Thymus (tissue), 11 donors: ENCODE results near the gene IRF2BP1. TPM values are rescaled to one million over a fixed set of nuclear protein-coding genes. Genes with fewer than 3 reads are reported as not detected.
"Not testable (repeated sequence)": the region's sequence is repeated elsewhere in the genome, so short reads cannot be mapped to it uniquely, and the experiment has no call there.

ENCODE experiments used
- DNase-seq, 9 donors: peaks; one replicate each; pipeline ENCODE4 v3.0.0-alpha.2; 2013; ENCODE audit warnings: low spot score in 9 of 9, low read depth in 6 of 9, missing footprints in 1 of 9
- H3K27ac ChIP-seq, 2 donors: one replicate each; pipeline ENCODE4 v1.5.1; 2013; ENCODE audit warnings: control low read depth in 1 of 2, low read depth in 1 of 2, low read length in 1 of 2, mild to moderate bottlenecking in 1 of 2, moderate library complexity in 1 of 2
- H3K27me3 ChIP-seq, 2 donors: one replicate each; pipeline ENCODE4 v1.5.1; 2013; ENCODE audit warnings: low read length in 1 of 2; ENCODE audit not compliant: control insufficient read depth in 2 of 2, insufficient read depth in 1 of 2
- H3K36me3 ChIP-seq, 2 donors: one replicate each; pipeline ENCODE4 v1.5.1; 2013; ENCODE audit warnings: low read length in 1 of 2, mild to moderate bottlenecking in 1 of 2, moderate library complexity in 1 of 2; ENCODE audit not compliant: control insufficient read depth in 2 of 2, insufficient read depth in 2 of 2
- H3K4me1 ChIP-seq, 2 donors: one replicate each; pipeline ENCODE4 v1.5.1; 2013; ENCODE audit warnings: low read length in 2 of 2; ENCODE audit not compliant: control insufficient read depth in 2 of 2, insufficient read depth in 2 of 2
- H3K4me3 ChIP-seq, 2 donors: one replicate each; pipeline ENCODE4 v1.5.1; 2013; ENCODE audit warnings: low read length in 2 of 2, control low read depth in 1 of 2, mild to moderate bottlenecking in 1 of 2
- H3K9me3 ChIP-seq, 2 donors: one replicate each; pipeline ENCODE4 v1.5.1; 2013; ENCODE audit warnings: low read length in 1 of 2, mild to moderate bottlenecking in 1 of 2; ENCODE audit not compliant: control insufficient read depth in 2 of 2, insufficient read depth in 1 of 2
- WGBS: extraction: QIAGEN DNeasy Blood & Tissue Kit; methylation state at CpG from one replicate; pipeline ENCODE4 v1.1.7; 2013; 5-methylcytosine and 5-hydroxymethylcytosine counted together
- polyA plus RNA-seq: library from polyadenylated mRNA; stranded (reverse); fragments of 200-250 nt; gene quantifications from one replicate; pipeline ENCODE4 v1.2.3, GENCODE V29; 2013
- total RNA-seq: library from RNA; stranded (reverse); fragments of 120-200 nt; gene quantifications from one replicate; pipeline ENCODE4 v1.2.4, GENCODE V29; 2013
- donor health status: healthy.

Gene IRF2BP1
- total and polyA plus RNA-seq, 2 donors = 12.3 to 19.3 TPM

GRCh38 chr19:45876411-45877197, 9.3 kb downstream of the IRF2BP1 start:
- WGBS = 6% methylated on average over 41 of the region's 41 CpGs
- H3K27ac ChIP-seq = peak overlapping the region; percentile 26 to 46
- H3K27me3 ChIP-seq = peaks cover 4 to 49% of the 10 kb centered on the region in 2 donors
- peak overlapping the region in 1 of 2 donors; percentile 24 for H3K4me3 ChIP-seq
- H3K9me3 ChIP-seq = no peaks in the 10 kb centered on the region
- peaks cover 6 to 18% of the 10 kb centered on the region in 2 donors for H3K4me1 ChIP-seq
- peak in 1 of 9 donors; percentile 47 for DNase-seq
- no peaks in the 10 kb centered on the region for H3K36me3 ChIP-seq

- Histone ChIP-seq H3K27ac (peak overlapping the region; percentile 26 to 46), H3K36me3 (no peaks in the 10 kb centered on the region), H3K9me3 (no peaks in the 10 kb centered on the region), H3K4me3 (no peak overlapping the region), H3K4me1 (peaks cover 6 to 18% of the 10 kb centered on the region in 2 donors), H3K27me3 (peaks cover 4 to 47% of the 10 kb centered on the region in 2 donors)
- WGBS = 45% methylated on average over 4 of the region's 4 CpGs
- no peak for DNase-seq
Measured at GRCh38 chr19:45876161-45876410, 9.9 kb downstream of the IRF2BP1 start.

- 96% methylated on average over 7 of the region's 7 CpGs for WGBS
- Histone ChIP-seq H3K36me3 (no peaks in the 10 kb centered on the region), H3K4me3 (no peak overlapping the region), H3K27ac (no peak overlapping the region), H3K4me1 (peaks cover 6 to 18% of the 10 kb centered on the region in 2 donors), H3K27me3 (peaks cover 4 to 50% of the 10 kb centered on the region in 2 donors), H3K9me3 (no peaks in the 10 kb centered on the region)
- DNase-seq = no peak
Measured at GRCh38 chr19:45874620-45874966, 11.3 kb downstream of the IRF2BP1 start.

GRCh38 chr19:45873219-45873772, 12.6 kb downstream of the IRF2BP1 start:
- peaks cover 4 to 47% of the 10 kb centered on the region in 2 donors for H3K27me3 ChIP-seq
- peaks cover 6 to 18% of the 10 kb centered on the region in 2 donors for H3K4me1 ChIP-seq
- no peak overlapping the region for H3K27ac ChIP-seq
- DNase-seq = no peak
- 95% methylated on average over 7 of the region's 7 CpGs for WGBS
- H3K36me3 ChIP-seq = no peaks in the 10 kb centered on the region
- no peak overlapping the region for H3K4me3 ChIP-seq
- H3K9me3 ChIP-seq = no peaks in the 10 kb centered on the region

- Histone ChIP-seq H3K27me3 (peaks cover 4 to 41% of the 10 kb centered on the region in 2 donors), H3K27ac (no peak overlapping the region), H3K36me3 (no peaks in the 10 kb centered on the region), H3K4me1 (peaks cover 6 to 17% of the 10 kb centered on the region in 2 donors), H3K4me3 (no peak overlapping the region), H3K9me3 (no peaks in the 10 kb centered on the region)
- 97% methylated on average over 34 of the region's 34 CpGs for WGBS
- DNase-seq = no peak
Measured at GRCh38 chr19:45872095-45872919, 13.6 kb downstream of the IRF2BP1 start.

- no peak for DNase-seq
- Histone ChIP-seq H3K36me3 (no peaks in the 10 kb centered on the region), H3K4me1 (peaks cover 0 to 3% of the 10 kb centered on the region in 2 donors), H3K27ac (no peak overlapping the region), H3K4me3 (no peak overlapping the region), H3K27me3 (peaks cover 8 to 40% of the 10 kb centered on the region in 2 donors), H3K9me3 (no peaks in the 10 kb centered on the region)
- 91% methylated on average over 5 of the region's 5 CpGs for WGBS
Measured at GRCh38 chr19:45870798-45871197, 15.1 kb downstream of the IRF2BP1 start.

GRCh38 chr19:45867241-45867640, 18.7 kb downstream of the IRF2BP1 start:
- not testable (repeated sequence) for H3K4me3 ChIP-seq, DNase-seq, H3K27ac ChIP-seq, H3K9me3 ChIP-seq, H3K36me3 ChIP-seq
- peaks cover 28 to 48% of the 10 kb centered on the region in 2 donors for H3K27me3 ChIP-seq
- 94% methylated on average over 4 of the region's 4 CpGs for WGBS
- H3K4me1 ChIP-seq = peaks cover 0 to 10% of the 10 kb centered on the region in 2 donors

- Histone ChIP-seq H3K9me3 (no peaks in the 10 kb centered on the region), H3K27ac (no peak overlapping the region), H3K4me1 (peaks cover 0 to 12% of the 10 kb centered on the region in 2 donors), H3K27me3 (peaks cover 28 to 48% of the 10 kb centered on the region in 2 donors), H3K4me3 (no peak overlapping the region), H3K36me3 (no peaks in the 10 kb centered on the region)
- no peak for DNase-seq
- WGBS = 91% methylated on average over 11 of the region's 11 CpGs
Measured at GRCh38 chr19:45866400-45867176, 19.4 kb downstream of the IRF2BP1 start.
